ENCODE results near the gene DMTF1. TPM values are rescaled to one million over a fixed set of nuclear protein-coding genes. Genes with fewer than 3 reads are reported as not detected.

The DMTF1 gene
- total and polyA plus RNA-seq, 2 donors (not counting 1 experiment from before 2014, with no cell fraction given): 139 to 235 TPM

DNA sequence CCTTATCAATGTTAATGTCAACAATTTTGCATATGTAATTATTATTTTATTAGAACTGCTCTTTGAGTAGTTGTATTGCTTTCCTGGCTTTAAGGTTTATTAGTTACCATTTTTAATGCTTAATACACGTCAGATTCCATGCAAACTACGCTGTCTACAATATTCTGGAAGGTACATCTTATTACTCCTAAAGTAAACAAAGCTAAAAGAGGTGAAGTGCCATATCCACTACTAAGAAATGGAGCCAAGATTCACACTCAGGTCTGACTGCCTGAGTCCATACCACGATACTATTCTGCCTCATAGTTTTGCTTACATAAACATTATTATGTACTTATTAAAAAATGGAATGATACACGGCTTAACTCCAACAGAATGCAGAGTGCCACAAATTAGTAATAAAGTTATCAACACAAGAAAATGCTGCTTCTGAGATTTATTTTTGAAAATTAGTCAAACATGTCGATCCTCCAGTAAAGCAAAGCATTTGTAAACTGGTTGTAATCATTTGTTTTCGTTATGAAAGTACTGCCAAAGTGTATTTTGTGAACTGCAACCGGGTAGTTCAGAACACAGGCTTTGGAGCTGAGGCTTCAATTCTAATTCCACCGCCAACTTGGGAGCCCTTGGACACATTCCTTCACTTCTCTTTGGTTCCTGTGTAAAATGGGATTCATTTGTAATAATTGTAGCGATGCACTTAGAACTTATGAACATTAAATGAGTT lies 1.1 kb upstream of the DMTF1 start:
- peak overlapping the region in 4 of 5 experiments; percentile 80 to 97 (median 90) for H3K4me3 ChIP-seq (ENCODE audit: control extremely low read depth in 1 of 5, extremely low read depth in 1 of 5, insufficient read depth in 1 of 5, low read depth in 2 of 5, low read length in 4 of 5)
- H4K20me1 ChIP-seq (ENCODE audit: control insufficient read depth, insufficient read depth, low read length, poor library complexity, severe bottlenecking): peaks cover 12% of the 10 kb centered on the region
- no peaks in the 10 kb centered on the region for H3K27me3 Mint-ChIP-seq
- no peaks in the 10 kb centered on the region for H3K9me3 Mint-ChIP-seq (ENCODE audit: insufficient read depth)
- peaks cover 24 to 34% of the 10 kb centered on the region in 2 donors for H3K4me1 ChIP-seq (ENCODE audit: control insufficient read depth in 2 of 2, insufficient read depth in 2 of 2, low read length in 2 of 2)
- DNase-seq (no peak), ATAC-seq (ENCODE audit: low read depth) (no peak)
- TF ChIP-seq EZH2 (IDR thresholded peaks at IDR 0.05; ENCODE audit: borderline replicate concordance, insufficient read depth, low read depth, low read length, poor library complexity, severe bottlenecking): no peak
- TF ChIP-seq, protein P1, sequence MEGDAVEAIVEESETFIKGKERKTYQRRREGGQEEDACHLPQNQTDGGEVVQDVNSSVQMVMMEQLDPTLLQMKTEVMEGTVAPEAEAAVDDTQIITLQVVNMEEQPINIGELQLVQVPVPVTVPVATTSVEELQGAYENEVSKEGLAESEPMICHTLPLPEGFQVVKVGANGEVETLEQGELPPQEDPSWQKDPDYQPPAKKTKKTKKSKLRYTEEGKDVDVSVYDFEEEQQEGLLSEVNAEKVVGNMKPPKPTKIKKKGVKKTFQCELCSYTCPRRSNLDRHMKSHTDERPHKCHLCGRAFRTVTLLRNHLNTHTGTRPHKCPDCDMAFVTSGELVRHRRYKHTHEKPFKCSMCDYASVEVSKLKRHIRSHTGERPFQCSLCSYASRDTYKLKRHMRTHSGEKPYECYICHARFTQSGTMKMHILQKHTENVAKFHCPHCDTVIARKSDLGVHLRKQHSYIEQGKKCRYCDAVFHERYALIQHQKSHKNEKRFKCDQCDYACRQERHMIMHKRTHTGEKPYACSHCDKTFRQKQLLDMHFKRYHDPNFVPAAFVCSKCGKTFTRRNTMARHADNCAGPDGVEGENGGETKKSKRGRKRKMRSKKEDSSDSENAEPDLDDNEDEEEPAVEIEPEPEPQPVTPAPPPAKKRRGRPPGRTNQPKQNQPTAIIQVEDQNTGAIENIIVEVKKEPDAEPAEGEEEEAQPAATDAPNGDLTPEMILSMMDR (IDR thresholded peaks at IDR 0.05): no peak
- H3K27me3 ChIP-seq (replicated peaks in 1 of 4; ENCODE audit: control extremely low read depth in 1 of 4, control insufficient read depth in 3 of 4, insufficient read depth in 4 of 4, low read length in 3 of 4): no peaks in the 10 kb centered on the region
- peak overlapping the region; percentile 83 for H3K4me2 ChIP-seq (replicated peaks; ENCODE audit: low read depth, low read length, poor library complexity, severe bottlenecking)
- H3K4me1 Mint-ChIP-seq: peaks cover 35% of the 10 kb centered on the region
- H3K9ac ChIP-seq (ENCODE audit: low read length): peak overlapping the region; percentile 97
- peaks cover 0 to 3% of the 10 kb centered on the region in 2 experiments for H3K36me3 ChIP-seq (replicated peaks in 1 of 2; ENCODE audit: control extremely low read depth in 1 of 2, control insufficient read depth in 1 of 2, extremely low read depth in 1 of 2, insufficient read depth in 2 of 2, low read length in 1 of 2)
- CTCF ChIA-PET: interaction anchor here (1.1 to 5.5 kb wide), 7 partner anchors 17 to 225 kb away, joined by 3 to 60 read pairs (median 10); partner anchors contain the start of genes ELAPOR2 and TMEM243
- peak overlapping the region; percentile 91 for H3K27ac Mint-ChIP-seq
- H3K9me3 ChIP-seq (ENCODE audit: control extremely low read depth in 1 of 3, control insufficient read depth in 2 of 3, insufficient read depth in 1 of 3, low read length in 2 of 3): no peaks in the 10 kb centered on the region
- WGBS (ENCODE audit: insufficient coverage): 100% methylated on average over 1 of the region's 9 CpGs
- intact Hi-C loops (cut with micrococcal nuclease): loop anchor here (5.0 to 10.0 kb wide), 2 partner anchors 324 to 1071 kb away; partner anchors contain the start of genes ABCB4 and SRI
- H3K27ac ChIP-seq (ENCODE audit: low read length in 2 of 2): peak overlapping the region; percentile 87 to 99
- peak overlapping the region; percentile 88 for H3K4me3 Mint-ChIP-seq
- peak overlapping the region; percentile 100 for H2AFZ ChIP-seq (ENCODE audit: insufficient read depth, low read depth, low read length, poor library complexity, severe bottlenecking)
- H3K79me2 ChIP-seq (ENCODE audit: control insufficient read depth, insufficient read depth, low read length): peaks cover 39% of the 10 kb centered on the region
- POLR2A ChIA-PET: interaction anchor here (1.2 to 3.4 kb wide), 2 partner anchors 7 to 68 kb away, joined by 3 to 58 read pairs; partner anchors contain the start of gene TMEM243
